ES-I3 (cell line): ENCODE measurements around the gene GLRX5.
"Not testable (repeated sequence)": the region's sequence is repeated elsewhere in the genome, so short reads cannot be mapped to it uniquely, and the experiment has no call there.

Source experiments
- H3K36me3 ChIP-seq: 2 replicates; pipeline ENCODE4 v1.6.1; 2013; ENCODE audit warnings: mild to moderate bottlenecking, low read length, control low read depth, moderate library complexity; ENCODE audit not compliant: insufficient read depth
- H3K4me1 ChIP-seq: 2 replicates; pipeline ENCODE4 v1.6.1; 2013; ENCODE audit warnings: mild to moderate bottlenecking, control low read depth, low read length; ENCODE audit not compliant: insufficient read depth
- H3K9ac ChIP-seq: 2 replicates; pipeline ENCODE4 v1.6.1; 2013; ENCODE audit warnings: low read depth, mild to moderate bottlenecking, low read length, moderate library complexity
- H3K9me3 ChIP-seq: 2 replicates; pipeline ENCODE4 v1.6.1; 2013; ENCODE audit warnings: mild to moderate bottlenecking, low read length, moderate library complexity; ENCODE audit not compliant: control insufficient read depth, insufficient read depth

The GLRX5 gene

DNA sequence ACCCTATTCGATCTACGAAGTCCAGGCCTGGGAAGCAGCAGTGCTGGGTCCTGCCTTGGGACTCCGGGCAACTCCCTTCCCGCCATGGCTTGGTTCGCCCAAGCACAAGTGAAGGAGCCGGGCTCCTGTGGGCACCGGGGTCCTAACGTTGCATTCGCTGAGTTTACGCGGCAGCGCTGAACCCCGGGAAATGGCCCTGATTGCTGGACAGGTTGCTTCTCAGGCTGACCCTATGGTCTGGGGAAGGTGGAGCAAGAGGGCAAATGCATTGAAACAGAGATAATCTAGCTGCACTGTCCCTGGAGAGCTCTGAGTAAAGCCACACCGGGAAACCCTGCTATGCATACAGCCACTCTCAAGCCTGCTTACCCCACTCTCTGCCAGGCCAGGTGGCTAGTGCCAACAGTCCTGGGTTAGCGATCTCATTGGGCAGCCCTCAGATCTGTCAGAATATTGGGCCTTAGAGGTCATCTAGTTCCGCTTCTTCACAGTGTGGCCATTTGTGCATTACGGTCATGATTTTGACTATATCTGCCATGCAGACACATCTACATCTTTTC is 29.7 kb upstream of the GLRX5 start:
- Histone ChIP-seq H3K4me1 (no peaks in the 10 kb centered on the region; the same call in 1 of the 2 replicates), H3K9me3 (no peaks in the 10 kb centered on the region), H3K9ac (no peak overlapping the region), H3K36me3 (no peaks in the 10 kb centered on the region)

DNA sequence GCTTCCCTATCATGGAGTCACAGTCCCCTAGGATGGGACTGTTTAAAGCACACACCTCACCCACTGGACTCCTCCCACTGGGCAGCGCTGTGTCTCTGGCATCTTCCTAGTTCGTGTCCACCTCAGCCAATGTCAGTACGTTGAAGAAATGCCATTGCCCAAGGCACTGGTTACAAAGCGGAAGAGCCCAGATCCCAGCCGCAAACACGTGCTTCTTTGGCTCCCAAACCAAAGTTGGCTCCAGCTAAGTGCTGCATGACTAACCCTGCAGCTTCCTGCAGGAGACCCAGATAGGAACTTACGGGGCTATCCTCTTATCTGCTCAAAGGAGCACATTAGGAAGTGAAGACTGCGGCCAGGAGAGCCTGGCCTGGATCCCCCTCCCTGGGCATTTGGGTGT is 27.7 kb upstream of the GLRX5 start:
- Histone ChIP-seq H3K4me1 (no peaks in the 10 kb centered on the region; the same call in 1 of the 2 replicates), H3K36me3 (no peaks in the 10 kb centered on the region), H3K9ac (no peak overlapping the region), H3K9me3 (no peaks in the 10 kb centered on the region)

DNA sequence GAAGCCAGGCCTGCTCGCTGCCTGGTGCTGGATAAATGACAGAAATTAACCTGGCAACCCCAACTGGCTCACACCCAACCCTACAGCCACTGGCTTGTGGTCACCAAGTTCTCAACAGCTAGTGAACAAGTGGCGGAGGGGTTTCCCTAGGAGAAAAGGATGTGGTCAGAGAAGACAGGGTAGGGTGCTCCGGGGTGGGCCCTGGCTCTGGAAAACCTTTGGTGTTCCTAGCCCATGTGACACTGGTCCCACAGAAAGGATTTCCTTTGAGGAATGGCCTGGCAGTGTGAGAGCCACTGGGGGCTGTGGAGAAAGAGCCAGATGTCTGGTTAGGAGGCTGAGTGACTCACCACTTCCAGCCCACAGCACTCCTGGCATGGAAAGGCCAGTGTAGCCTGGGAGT is 27.1 kb upstream of the GLRX5 start:
- Histone ChIP-seq H3K36me3 (no peaks in the 10 kb centered on the region), H3K4me1 (no peaks in the 10 kb centered on the region; the same call in 1 of the 2 replicates), H3K9ac (no peak overlapping the region), H3K9me3 (no peaks in the 10 kb centered on the region)

DNA sequence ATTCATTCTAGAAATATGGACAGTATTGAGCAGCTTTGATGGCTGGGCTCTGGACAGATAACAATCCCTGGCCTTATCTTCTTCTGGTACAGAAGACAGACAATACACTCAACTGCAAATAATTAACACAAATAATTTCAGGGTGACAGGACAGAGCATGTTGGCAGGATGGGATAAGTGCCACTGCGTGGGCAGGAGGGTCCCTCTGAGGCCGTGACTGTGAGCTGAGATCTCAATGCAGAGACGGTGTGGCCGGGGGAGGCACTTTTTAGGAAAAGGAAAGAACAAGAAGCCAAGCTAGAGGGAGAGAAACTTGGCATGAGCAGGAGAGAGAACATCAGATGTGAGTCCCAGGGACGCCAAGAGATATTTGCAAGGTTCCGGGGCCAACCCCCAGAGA is 26.5 kb upstream of the GLRX5 start:
- H3K9me3 ChIP-seq, result no peaks in the 10 kb centered on the region
- no peaks in the 10 kb centered on the region for H3K36me3 ChIP-seq
- H3K4me1 ChIP-seq, result no peaks in the 10 kb centered on the region; the same call in 1 of the 2 replicates
- H3K9ac ChIP-seq, result no peak overlapping the region

DNA sequence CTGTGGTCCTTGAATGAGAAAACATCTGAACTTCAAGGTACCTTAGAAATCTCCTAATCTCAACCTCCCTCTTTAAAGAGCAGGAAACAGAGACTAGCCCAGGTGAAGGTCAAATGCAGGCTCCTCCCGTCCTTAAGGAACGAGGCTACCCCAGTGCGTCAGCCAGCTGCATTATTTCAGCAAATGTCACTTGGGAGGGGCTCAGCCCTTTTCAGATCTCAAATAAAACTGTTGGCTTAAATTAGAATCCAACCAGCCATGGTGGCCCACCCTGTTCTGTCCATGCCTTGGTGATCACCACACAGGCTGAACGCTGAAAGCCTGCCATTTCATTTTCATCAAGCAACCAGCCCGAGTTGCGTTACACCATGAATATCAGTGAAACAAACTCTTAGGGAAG is 25.4 kb upstream of the GLRX5 start:
- Histone ChIP-seq H3K36me3 (no peaks in the 10 kb centered on the region), H3K9me3 (no peaks in the 10 kb centered on the region), H3K4me1 (peaks cover 1% of the 10 kb centered on the region; the same call in 1 of the 2 replicates), H3K9ac (no peak overlapping the region)

DNA sequence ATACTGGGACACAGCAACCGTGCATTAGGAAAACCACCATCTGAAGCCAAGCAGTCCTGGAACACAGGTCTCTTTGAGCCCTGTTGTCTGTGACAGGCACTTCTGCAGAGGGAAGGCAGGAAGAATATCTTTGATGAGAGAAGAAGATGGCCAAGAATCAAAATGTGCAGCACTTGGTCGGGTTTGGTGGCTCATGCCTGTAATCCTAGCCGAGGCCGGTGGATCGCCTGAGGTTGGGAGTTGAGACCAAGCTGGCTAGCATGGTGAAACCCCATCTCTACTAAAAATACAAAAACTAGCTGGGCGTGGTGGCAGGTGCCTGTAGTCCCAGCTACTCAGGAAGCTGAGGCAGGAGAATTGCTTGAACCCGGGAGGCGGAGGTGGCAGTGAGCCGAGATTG is 24.5 kb upstream of the GLRX5 start:
- H3K36me3 ChIP-seq, H3K9ac ChIP-seq: not testable (repeated sequence)

DNA sequence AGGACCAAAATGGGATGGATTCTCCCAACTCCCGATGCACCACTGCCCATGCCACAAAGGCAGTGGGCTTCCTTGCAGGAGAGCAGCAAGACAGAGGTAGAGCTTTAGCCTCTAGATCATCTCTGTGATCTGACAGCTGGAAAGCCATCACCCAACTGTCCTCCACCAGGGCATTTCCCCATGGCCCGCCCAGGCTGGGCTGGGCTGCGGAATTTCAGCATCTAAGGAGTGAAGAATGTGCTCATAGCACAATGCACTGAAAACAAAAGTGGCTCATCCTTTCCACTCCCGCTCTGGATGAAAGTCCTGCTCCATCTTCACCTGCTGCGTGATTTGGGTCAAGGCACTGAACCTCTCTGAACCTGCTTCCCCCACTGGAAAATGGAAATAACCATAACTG is 24.0 kb upstream of the GLRX5 start:
- H3K9ac ChIP-seq, result no peak overlapping the region
- H3K36me3 ChIP-seq, result no peaks in the 10 kb centered on the region
- H3K4me1 ChIP-seq, result peaks cover 14% of the 10 kb centered on the region; the same call in 1 of the 2 replicates
- H3K9me3 ChIP-seq, result no peaks in the 10 kb centered on the region

More for the DNA sequence above, 24.5 kb upstream of the GLRX5 start:
- H3K9me3 ChIP-seq, H3K4me1 ChIP-seq: not testable (repeated sequence)

DNA sequence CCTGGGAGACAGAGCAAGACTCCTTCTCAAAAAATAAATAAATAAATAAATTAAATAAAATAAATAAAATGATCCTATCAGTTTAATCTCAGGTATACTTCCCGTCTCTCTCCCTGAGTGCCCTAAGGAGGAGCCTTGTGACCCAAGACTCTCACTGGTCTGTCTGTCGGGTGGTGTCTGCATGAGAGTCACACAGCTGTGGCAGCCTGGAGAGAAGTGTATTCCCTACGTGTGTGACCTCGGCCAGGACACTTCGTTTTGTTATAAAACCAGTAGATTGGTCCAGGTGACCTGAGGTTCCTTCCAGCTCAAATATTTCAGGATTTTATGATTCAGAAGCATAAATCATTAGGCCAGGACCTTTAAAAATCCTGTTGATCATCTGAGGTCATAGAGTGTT is 23.2 kb upstream of the GLRX5 start:
- Histone ChIP-seq H3K9ac (no peak overlapping the region), H3K9me3 (no peaks in the 10 kb centered on the region), H3K4me1 (peaks cover 15% of the 10 kb centered on the region; the same call in 1 of the 2 replicates), H3K36me3 (no peaks in the 10 kb centered on the region)

DNA sequence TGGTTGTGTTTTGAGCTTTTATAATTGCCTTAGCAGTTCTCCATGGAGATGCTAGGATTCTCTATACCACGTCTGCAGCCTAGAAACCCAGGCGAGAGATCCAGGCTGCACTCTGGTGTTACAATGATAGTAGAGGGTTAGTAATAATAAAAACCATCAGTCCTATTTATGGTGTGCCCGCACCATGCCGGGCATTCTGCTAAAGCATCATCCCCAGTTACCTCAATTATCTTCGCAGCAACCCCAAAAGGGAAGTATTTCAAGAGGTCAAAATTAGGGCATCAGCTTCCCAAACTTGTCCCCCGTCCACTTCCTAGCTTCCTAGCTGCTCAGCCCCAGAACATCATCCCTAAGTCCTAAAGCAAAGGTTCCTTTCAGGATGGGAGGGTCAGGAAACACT is 21.6 kb upstream of the GLRX5 start:
- H3K9me3 ChIP-seq, result no peaks in the 10 kb centered on the region
- H3K36me3 ChIP-seq, result no peaks in the 10 kb centered on the region
- peaks cover 15% of the 10 kb centered on the region; the same call in 1 of the 2 replicates for H3K4me1 ChIP-seq
- H3K9ac ChIP-seq, result no peak overlapping the region

DNA sequence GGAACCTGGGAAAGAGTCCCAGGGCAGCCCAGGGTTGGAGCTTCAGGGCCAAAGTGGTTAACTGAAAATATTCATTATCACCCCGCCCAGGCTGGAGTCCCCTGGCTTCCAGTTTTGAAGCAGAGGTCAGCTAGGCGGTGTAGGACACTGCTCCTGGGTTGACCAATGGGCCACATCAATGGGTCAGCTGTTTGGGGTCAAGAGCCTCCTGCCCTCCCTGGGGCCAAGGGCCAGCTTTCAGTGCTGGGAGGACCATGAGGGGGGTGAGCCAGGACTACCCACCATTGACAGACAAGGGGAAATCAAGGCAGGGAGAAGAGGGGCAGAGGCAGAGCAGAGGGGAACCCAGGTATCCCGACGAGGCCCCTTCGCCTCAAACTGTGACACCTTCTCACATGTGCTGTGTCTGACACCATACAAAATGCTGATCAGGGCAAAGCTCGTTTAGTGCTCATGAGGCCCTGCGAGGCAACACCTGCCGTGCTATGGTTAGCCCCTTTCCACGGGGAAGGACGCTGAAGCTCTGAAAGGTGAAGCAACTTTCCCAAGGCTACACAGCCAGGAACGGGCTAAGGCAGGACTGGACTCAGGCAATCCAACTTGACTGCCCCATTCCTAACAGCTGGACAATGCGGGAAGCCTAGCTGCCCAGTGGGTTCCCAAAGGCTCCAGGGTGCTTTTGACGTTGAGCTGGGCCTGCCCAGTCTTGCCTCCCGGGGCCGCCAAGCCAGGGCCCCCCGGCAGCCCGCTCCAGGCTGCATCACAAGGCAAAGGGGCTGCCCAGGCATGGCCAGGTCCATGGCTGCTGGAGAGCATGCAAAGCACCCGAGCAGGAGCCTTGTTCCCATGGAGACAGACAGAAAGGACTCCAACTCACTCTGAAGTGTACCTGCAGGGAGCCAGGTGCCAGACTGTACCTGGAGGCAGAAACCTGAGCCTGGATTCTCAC is 20.4 kb upstream of the GLRX5 start:
- Histone ChIP-seq H3K9ac (no peak overlapping the region), H3K4me1 (peaks cover 15% of the 10 kb centered on the region; the same call in 1 of the 2 replicates), H3K9me3 (no peaks in the 10 kb centered on the region), H3K36me3 (no peaks in the 10 kb centered on the region)

DNA sequence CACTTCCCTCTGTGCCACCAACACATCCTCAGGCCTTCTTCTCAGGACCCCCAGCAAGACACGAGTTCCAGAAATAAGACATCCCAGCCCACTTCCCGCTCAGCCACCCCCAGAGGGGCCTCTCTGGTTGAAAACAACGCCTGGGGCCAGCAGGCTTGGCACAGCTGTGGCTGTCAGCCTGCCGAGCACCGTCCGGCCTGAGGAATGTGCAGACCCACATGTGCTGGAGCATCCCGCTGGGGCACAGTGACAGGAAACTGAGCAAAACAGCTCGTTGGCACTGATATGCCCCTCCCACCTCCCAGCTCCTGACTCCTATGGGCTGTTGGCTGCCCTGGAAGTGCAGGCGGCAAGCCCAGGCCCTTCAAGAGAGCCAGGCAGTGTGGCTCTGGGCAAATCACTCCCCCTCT is 19.8 kb upstream of the GLRX5 start:
- no peak overlapping the region for H3K9ac ChIP-seq
- H3K4me1 ChIP-seq, result peaks cover 15% of the 10 kb centered on the region; the same call in 1 of the 2 replicates
- H3K36me3 ChIP-seq, result no peaks in the 10 kb centered on the region
- no peaks in the 10 kb centered on the region for H3K9me3 ChIP-seq

DNA sequence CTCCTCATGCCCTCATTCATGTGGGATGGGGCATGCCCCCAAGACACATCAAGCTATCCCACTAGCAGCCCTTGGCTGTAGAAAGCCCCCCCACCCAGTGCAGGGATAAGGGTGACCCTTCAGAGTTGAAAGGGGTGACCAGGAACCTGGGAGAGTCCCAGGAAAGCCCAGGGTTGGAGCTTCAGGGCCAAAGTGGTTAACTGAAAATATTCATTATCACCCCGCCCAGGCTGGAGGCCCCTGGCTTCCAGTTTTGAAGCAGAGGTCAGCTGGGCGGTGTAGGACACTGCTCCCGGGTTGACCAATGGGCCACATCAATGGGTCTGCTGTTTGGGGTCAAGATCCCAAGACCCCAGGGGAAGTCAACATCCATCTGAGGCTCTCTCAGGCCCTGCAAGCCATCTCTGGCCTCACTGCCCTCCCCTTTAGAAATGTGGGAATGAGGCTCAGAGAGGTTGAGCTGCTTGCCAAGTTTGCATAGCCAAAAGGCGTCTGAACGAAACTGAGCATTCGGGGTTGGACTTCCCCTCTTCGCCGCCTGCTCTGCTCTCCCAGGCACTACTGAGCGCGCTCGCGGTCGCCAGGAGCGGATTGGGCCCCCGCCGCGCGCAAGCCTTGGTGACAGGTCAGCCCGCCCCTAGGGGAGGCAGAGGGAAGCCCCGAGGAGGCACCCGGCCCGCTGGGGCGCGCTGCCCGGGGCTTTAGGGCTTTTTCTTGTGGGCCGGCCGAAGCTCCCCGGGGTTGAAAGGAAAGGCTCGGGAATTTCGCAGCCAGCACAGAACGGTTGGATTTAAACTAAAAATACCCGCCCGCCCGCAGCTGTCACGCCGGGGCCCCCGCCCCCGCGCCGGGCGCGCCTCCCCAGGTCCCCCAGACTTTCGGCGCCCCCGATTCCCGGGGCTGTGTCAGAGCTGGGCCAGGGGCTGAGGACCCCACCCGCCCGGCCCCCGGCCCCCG is 19.0 kb upstream of the GLRX5 start:
- H3K36me3 ChIP-seq, result no peaks in the 10 kb centered on the region
- H3K9ac ChIP-seq, result peak overlapping the region; percentile 43; the same call in 1 of the 2 replicates
- no peaks in the 10 kb centered on the region for H3K9me3 ChIP-seq
- peaks cover 15% of the 10 kb centered on the region; the same call in 1 of the 2 replicates for H3K4me1 ChIP-seq

DNA sequence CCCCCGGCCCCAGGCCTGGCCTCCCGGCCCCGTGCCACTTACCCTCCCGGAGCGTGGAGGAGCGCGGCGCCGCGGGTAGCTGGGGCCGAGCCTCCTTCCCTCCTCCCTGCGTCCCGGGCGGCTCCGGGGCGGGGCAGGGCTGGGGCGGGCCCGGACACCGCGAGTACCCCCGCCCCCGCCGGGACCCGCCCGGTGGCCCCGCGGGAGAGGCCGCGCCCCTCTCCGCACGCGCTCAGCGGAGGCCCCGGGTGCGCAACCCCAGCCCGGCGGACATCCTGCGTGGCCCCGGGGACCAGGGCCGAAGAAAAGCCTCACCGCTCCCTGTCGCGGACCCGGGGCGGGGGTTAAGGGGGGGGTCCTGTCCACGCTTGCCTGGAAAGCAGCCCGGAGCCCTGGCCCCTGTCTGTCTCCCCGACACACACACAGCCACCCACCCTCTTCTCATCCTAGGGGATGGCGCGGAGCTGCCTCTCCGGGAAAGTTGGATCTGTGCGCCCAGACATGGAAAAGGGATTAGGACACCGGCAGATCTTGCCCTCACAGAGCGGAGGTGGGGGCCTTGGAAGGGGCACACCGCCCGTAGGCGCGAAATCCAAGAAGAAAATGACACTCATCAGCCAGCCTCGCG is 18.2 kb upstream of the GLRX5 start, which contains the start of gene SYNE3:
Gene SYNE3, minus strand, starts transcription at position 97 of the 628 bp plus-strand sequence. CDS start 40,829 bp downstream, outside the sequence.
- Histone ChIP-seq H3K9ac (peak within 1 kb of the TSS; percentile 54; the same call in 1 of the 2 replicates), H3K4me1 (peaks cover 15% of the 10 kb centered on the region; the same call in 1 of the 2 replicates), H3K36me3 (no peaks in the 10 kb centered on the region), H3K9me3 (no peaks in the 10 kb centered on the region)
